ENCODE measurements around the gene EGFL7. TPM values are rescaled to one million over a fixed set of nuclear protein-coding genes. Genes with fewer than 3 reads are reported as not detected.

EGFL7 gene
- total and polyA plus RNA-seq, 2 of the 13 experiments (the other 11 are each of a cell fraction or from before 2014, with no cell fraction given): 0.20 to 5.1 TPM

GRCh38 chr9:136697821-136698526 lies 35.3 kb downstream of the EGFL7 start:
- H3K27ac ChIP-seq (ENCODE audit: extremely low read length, insufficient read depth, low read length): peak overlapping the region; percentile 85
- 0% methylated on average over 16 of the region's 20 CpGs for WGBS (ENCODE audit: low lambda C conversion rate)
- intact Hi-C loops (cut with micrococcal nuclease; ENCODE audit: unreplicated experiment): loop anchor here (1.0 kb wide), 1 partner anchor 23 kb away; no protein-coding TSS in a partner anchor
- peak; percentile 52 for ATAC-seq
- POLR2A ChIA-PET: interaction anchor here (0.8 to 3.0 kb wide), 6 partner anchors 11 to 335 kb away, joined by 3 to 30 read pairs (median 4); partner anchors contain the start of gene AGPAT2
- CTCF ChIA-PET (ENCODE audit: low intra/inter-chr PET ratio, low total read pairs): no interaction called here
- no peaks in the 10 kb centered on the region for H4K20me1 ChIP-seq (ENCODE audit: insufficient read depth, low read length)
- no peaks in the 10 kb centered on the region for H3K9me3 ChIP-seq (ENCODE audit: low read length)
- H3K4me3 ChIP-seq (replicated peaks in 1 of 3; ENCODE audit: insufficient read depth in 1 of 3, low read depth in 2 of 3, low read length in 3 of 3): peak overlapping the region; percentile 45 to 73 (median 48)
- BruUV-seq (replicated peaks): no TSS peak
- peak; percentile 78 for DNase-seq (ENCODE audit: low spot score)
- H3K9ac ChIP-seq (ENCODE audit: insufficient read depth, low read depth, low read length): peak overlapping the region; percentile 56
- H3K79me2 ChIP-seq (ENCODE audit: insufficient read depth, low read length): no peaks in the 10 kb centered on the region
- no peaks in the 10 kb centered on the region for H3K36me3 ChIP-seq (replicated peaks in 1 of 2; ENCODE audit: control insufficient read depth in 1 of 2, insufficient read depth in 2 of 2, low read length in 2 of 2)
- peak overlapping the region; percentile 91 for H3K4me2 ChIP-seq (ENCODE audit: low read depth, low read length)
- in situ Hi-C loops (cut with HindIII; ENCODE audit: extremely low pct_ligation_motif_present, low pct_unique_long_range_greater_than_20kb): no loop called here
- H3K4me1 ChIP-seq (ENCODE audit: insufficient read depth, low read length): peaks cover 68% of the 10 kb centered on the region
- no peak overlapping the region for H2AFZ ChIP-seq (ENCODE audit: low read length)
- peaks cover 4 to 17% of the 10 kb centered on the region in 2 experiments for H3K27me3 ChIP-seq (ENCODE audit: control insufficient read depth in 1 of 2, insufficient read depth in 2 of 2, low read length in 2 of 2)
- peak; percentile 90 for FAIRE-seq
- TF ChIP-seq ZNF362 (CRISPR knock-in tag; IDR thresholded peaks at IDR 0.05; ENCODE audit: borderline replicate concordance): peak; percentile 97
- no peak for TF ChIP-seq GMEB1 (CRISPR knock-in tag; IDR thresholded peaks at IDR 0.05; ENCODE audit: borderline replicate concordance)
- TF ChIP-seq E2F2 (CRISPR knock-in tag; IDR thresholded peaks at IDR 0.05; ENCODE audit: borderline replicate concordance): no peak
- TF ChIP-seq NR2C2 (CRISPR knock-in tag; IDR thresholded peaks at IDR 0.05; ENCODE audit: borderline replicate concordance): peak; percentile 56; the same call in 1 of the 2 replicates
- TF ChIP-seq ZNF574 (CRISPR knock-in tag; IDR thresholded peaks at IDR 0.05): 0 out of 2 replicates have a peak, but pooled peaks have one; percentile 29
- TF ChIP-seq ZNF670 (CRISPR knock-in tag; IDR thresholded peaks at IDR 0.05; ENCODE audit: borderline replicate concordance): no peak
- peak; percentile 35; the same call in 1 of the 2 replicates for TF ChIP-seq DPF2 (CRISPR knock-in tag; IDR thresholded peaks at IDR 0.05; ENCODE audit: borderline replicate concordance, low read depth)
- no peak for TF ChIP-seq KMT2B (CRISPR knock-in tag; IDR thresholded peaks at IDR 0.05)
- TF ChIP-seq ZNF44 (CRISPR knock-in tag; IDR thresholded peaks at IDR 0.05): 0 out of 2 replicates have a peak, but pooled peaks have one; percentile 11
- TF ChIP-seq CEBPG (CRISPR knock-in tag; IDR thresholded peaks at IDR 0.05): peak; percentile 85
- 0 out of 2 replicates have a peak, but pooled peaks have one; percentile 39 for TF ChIP-seq ZNF703 (CRISPR knock-in tag; IDR thresholded peaks at IDR 0.05; ENCODE audit: borderline replicate concordance)
- TF ChIP-seq ASH2L (IDR thresholded peaks at IDR 0.05; ENCODE audit: insufficient read length, low read depth, low read length): peak; percentile 8
- TF ChIP-seq ZNF577 (CRISPR knock-in tag; IDR thresholded peaks at IDR 0.05; ENCODE audit: borderline replicate concordance, low read depth): no peak
- no peak for TF ChIP-seq CBX5 (CRISPR knock-in tag; IDR thresholded peaks at IDR 0.05; ENCODE audit: borderline replicate concordance)
- peak; percentile 53; the same call in 1 of the 2 replicates for TF ChIP-seq ZNF460 (CRISPR knock-in tag; IDR thresholded peaks at IDR 0.05; ENCODE audit: borderline replicate concordance)
- peak; percentile 78 for TF ChIP-seq PHF21A (CRISPR knock-in tag; IDR thresholded peaks at IDR 0.05)

All from HepG2 (cell line).